Measurements from ENCODE around the gene GNL3L.
"Not testable (repeated sequence)": the region's sequence is repeated elsewhere in the genome, so short reads cannot be mapped to it uniquely, and the experiment has no call there.

The GNL3L gene

DNA sequence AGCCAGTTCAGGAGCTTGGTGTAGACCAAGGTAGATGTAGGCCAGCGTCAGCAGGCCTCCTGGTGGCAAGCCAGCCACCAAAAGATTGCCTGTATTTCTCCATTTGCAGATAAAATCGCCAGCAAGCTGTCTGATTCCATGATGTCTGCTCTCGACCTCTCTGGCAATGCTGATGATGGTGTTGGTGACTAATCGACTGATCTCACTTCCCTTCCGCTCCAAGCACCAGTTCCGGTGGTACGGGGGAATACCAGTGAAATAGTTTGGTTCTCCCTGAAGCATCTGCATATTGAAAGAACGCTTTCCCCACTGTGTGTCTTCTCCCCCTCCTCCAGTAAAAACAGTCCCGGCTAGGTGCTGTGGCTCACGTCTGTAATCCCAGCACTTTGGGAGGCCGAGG lies 30.4 kb downstream of the GNL3L start:
- peak; percentile 54 for DNase-seq (ENCODE audit: low spot score)

DNA sequence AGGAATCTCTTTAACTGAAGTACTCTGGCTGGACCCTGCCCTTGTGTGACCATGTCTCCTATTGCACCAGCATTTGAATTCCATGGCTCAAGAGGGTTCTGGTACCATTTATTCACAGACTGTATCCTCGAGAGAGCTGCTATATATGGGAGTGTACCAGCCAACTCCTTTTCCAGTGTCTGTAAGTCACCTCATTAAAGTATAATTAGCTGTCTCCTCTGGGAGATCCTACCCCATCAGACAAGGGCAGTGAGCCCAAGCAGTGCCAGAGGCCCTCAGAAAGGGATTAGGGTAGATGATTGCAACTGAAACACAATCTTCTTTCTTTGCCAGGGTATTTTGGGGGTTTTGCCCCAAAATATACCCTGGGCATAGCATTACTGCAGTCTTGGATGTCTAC lies 31.6 kb downstream of the GNL3L start:
- no peak for DNase-seq (ENCODE audit: low spot score)

DNA sequence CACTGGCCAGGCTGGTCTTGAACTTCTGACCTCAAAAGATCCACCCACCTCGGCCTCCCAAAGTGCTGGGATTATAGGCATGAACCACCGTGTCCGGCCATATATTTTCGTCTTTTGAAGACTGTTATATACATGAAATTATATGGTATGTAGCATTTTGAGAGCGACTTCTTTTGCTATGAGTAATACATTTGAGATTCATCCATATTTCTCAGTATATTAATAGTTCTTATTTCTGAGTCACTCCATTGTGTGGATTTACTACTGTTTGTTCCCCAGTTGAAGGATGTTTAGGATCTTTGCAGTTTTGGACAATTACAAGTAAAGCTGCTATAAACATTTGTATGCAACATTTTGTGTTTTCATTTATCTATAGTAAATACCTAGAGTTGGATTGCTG lies 34.9 kb downstream of the GNL3L start:
- DNase-seq (ENCODE audit: low spot score), result peak; percentile 20

DNA sequence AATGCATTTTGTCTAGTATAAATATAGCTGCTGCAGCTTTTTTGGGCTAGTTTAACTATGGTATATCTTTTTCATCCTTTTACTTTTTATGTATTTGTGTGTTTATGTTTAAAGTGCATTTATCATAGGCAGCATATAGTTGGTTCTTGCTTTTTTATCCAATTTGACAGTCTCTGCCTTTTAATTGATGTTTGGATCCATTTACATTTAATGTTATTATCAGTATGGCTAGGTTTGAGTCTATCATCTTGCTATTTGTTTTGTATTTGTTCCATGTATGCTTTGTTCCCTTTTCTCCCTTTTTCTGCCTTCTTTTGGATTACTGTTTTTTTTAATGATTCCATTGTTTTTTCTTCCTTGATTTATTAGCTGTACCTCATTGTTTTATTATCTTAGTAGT lies 40.3 kb downstream of the GNL3L start:
- DNase-seq (ENCODE audit: low spot score), result no peak

DNA sequence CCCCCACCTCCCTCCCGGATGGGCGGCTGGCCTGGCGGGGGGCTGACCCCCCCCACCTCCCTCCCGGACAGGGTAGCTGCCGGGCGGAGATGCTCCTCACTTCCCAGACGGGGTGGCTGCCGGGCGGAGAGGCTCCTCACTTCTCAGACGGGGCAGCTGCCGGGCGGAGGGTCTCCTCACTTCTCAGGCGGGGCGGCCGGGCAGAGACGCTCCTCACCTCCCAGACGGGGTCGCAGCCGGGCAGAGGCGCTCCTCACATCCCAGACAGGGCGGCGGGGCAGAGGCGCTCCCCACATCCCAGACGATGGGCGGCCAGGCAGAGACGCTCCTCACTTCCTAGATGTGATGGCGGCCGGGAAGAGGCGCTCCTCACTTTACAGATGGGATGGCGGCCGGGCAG lies 42.6 kb downstream of the GNL3L start:
- not testable (repeated sequence) for DNase-seq (ENCODE audit: low spot score)

DNA sequence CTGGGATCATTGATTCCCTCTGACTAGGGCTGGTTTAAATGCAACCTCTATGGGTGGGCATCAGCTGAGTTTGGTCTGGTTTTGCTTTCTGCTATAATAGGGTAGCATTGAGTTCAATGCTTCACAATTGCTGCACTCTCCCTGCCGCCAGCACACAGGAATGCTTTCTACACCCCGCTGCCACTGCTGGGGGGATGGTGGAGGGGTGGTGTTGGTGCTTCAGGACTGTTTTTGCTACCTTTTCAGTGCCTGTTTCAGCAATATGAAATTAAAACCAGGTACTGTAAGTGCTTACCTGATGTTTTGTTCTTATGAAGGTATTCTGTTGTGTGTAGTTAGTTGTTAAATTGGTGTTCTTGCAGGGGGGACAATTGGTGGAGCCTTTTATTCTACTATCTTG lies 67.7 kb downstream of the GNL3L start:
- no peak for DNase-seq (ENCODE audit: low spot score)

DNA sequence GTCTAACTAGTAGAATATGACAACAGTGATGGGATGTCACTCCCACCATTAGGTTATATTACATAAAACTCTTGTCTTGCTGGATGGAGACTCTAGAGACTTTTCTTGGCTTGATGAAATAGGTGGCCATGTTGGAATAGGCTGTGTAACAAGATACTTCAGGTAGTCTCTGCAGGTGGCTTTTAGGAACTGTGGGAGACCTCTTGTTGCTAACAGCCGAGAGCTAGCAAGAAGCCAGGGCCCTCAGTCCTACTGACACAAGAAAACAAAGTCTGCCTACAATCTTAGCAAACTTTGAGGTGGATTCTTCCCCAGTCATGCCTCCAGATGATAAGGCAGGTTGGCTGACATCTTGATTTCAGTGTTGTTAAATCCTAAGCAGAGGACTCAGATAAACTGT lies 72.5 kb downstream of the GNL3L start:
- DNase-seq (ENCODE audit: low spot score), result no peak

All from RKO (cell line).